DMS153 treated with DMSO at 0.1 percent for 48 hours (cell line): ENCODE results near the gene DMAP1.

Experiments
- DNase-seq: peaks from one replicate; lab custom pipeline; 2025; ENCODE audit not compliant: unreplicated experiment; lab: John Stamatoyannopoulos, UW

DMAP1 gene

GRCh38 chr1:44227211-44227610 lies 13.9 kb downstream of the DMAP1 start:
- DNase-seq = no peak

GRCh38 chr1:44228218-44228617 lies 14.9 kb downstream of the DMAP1 start:
- DNase-seq = no peak

GRCh38 chr1:44229435-44230167 lies 16.3 kb downstream of the DMAP1 start:
- no peak for DNase-seq

- no peak for DNase-seq
Measured at GRCh38 chr1:44230796-44231195, 17.5 kb downstream of the DMAP1 start.

GRCh38 chr1:44233593-44233992 lies 20.3 kb downstream of the DMAP1 start:
- no peak for DNase-seq

- DNase-seq = no peak
Measured at GRCh38 chr1:44235808-44236207, 22.5 kb downstream of the DMAP1 start.

GRCh38 chr1:44236490-44237272 lies 23.4 kb downstream of the DMAP1 start:
- DNase-seq = no peak

- peak; percentile 27 for DNase-seq
Measured at GRCh38 chr1:44237721-44238457, 24.6 kb downstream of the DMAP1 start.

- no peak for DNase-seq
Measured at GRCh38 chr1:44238660-44239059, 25.4 kb downstream of the DMAP1 start.

GRCh38 chr1:44239331-44239960 lies 26.2 kb downstream of the DMAP1 start:
- no peak for DNase-seq

GRCh38 chr1:44239961-44240371 lies 26.7 kb downstream of the DMAP1 start:
- no peak for DNase-seq

- DNase-seq = no peak
Measured at GRCh38 chr1:44240802-44241671, 27.8 kb downstream of the DMAP1 start.

- no peak for DNase-seq
Measured at GRCh38 chr1:44242746-44243145, 29.5 kb downstream of the DMAP1 start.

- no peak for DNase-seq
Measured at GRCh38 chr1:44243782-44244495, 30.7 kb downstream of the DMAP1 start.

- DNase-seq = no peak
Measured at GRCh38 chr1:44244986-44245385, 31.7 kb downstream of the DMAP1 start.

GRCh38 chr1:44246806-44247205 lies 33.5 kb downstream of the DMAP1 start:
- DNase-seq = no peak

GRCh38 chr1:44249543-44249942 lies 36.3 kb downstream of the DMAP1 start:
- DNase-seq = peak; percentile 45

GRCh38 chr1:44250068-44250781 lies 37.0 kb downstream of the DMAP1 start:
- DNase-seq = no peak

- no peak for DNase-seq
Measured at GRCh38 chr1:44251486-44251885, 38.2 kb downstream of the DMAP1 start.
